Fibroblast of skin of right quadriceps (primary cell): ENCODE measurements around the gene LHPP.
"Not testable (repeated sequence)": the region's sequence is repeated elsewhere in the genome, so short reads cannot be mapped to it uniquely, and the experiment has no call there.

Experiments
- DNase-seq: peaks from one replicate; pipeline ENCODE4 v3.0.0-alpha.2; 2013

The LHPP gene

DNA sequence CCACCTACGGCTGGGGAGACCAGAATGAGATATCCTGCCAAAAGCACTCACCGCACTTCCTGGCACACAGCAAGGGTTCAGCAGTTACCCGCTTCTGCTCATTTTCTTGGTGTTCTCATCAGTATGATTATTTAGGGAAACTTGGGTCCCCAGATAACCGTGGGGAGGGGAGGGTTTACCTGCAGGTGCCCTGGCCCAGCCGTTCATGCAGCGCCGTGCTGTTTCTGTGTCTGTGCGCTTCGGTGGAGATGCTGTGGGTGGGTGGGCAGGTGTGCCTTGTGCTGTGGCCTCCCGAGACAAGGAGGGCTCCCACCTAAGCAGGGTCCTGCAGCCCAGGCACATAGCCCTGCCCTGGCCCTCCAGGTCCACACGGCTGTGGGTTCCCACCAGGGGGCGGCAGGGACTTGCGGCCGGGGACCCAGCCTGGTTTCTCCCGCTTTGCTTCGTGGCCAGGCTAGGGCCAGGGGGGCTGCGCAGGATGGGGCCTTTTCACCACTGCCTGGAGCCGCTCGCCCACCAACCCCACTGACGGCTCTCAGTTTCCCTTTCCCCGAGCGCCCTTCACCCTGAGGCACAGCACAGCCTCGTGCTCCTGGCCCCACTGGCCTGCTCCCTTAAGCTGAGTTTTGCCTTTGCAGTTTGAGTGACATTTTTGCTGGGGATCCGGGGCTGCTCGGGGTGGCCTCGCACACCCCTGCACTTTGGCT lies 78.5 kb downstream of the LHPP start:
- peak; percentile 20 for DNase-seq

- no peak for DNase-seq
These were observed 79.7 kb downstream of the LHPP start for GRCh38 chr10:124541076-124541903.

DNA sequence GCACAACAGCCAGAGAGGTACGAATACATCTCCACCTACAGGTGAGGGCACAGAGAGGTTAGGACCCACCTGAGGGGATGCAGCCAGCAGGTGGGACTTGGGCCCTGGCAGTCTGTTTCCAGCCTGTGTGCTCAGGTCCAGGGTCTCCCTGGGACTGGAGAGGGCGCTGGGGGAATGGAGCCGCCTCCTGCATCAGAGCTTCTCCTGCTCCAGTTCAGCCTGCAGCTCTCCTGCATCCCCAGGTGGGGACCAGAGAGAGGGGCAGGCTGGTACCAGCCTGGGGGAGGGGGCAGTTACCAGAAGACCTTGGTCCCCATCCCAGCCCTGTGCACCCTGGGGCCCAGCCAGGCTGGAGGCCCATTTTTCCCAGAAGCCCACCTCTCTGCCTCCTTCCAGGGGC lies 80.7 kb downstream of the LHPP start:
- no peak for DNase-seq

DNA sequence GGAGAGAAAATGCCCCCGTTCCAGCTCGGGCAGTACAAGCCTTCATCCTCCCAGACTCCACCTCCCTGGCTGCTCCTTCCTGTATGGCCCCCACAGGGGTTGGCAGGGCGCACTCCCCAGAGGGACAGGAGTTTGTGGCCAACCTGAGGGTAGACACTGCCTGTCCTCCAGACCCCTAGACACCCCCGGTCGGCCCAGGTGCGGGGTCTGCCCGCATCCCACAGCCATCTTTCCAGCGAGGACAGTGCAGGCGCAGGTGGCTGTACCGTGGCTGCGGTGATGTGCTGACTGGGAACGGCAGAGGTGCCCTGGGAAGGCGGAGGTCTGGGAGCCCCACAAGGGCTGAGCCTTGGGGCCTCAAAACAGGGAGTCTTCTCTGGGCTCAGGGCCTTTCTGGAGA lies 81.5 kb downstream of the LHPP start:
- DNase-seq: no peak

DNA sequence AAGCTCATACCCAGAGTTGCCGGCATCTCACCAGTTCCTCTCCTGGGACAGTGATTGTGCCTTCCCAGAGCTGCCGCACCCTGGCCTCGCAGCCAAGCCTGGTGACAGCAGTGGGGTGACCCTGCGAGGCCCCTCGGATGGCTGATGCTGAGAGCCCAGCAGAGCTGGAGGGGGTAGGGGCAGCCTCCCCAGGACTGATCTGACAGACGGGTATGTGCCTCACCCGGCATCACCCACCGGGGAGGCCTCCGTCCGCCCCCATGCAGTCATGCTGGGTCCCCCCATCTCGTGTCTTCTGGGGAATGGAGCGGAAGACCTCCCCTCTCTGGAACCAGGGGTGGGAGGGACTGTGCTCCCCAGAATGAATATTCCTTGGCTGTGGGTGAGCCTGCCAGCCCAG lies 82.3 kb downstream of the LHPP start:
- no peak for DNase-seq

DNA sequence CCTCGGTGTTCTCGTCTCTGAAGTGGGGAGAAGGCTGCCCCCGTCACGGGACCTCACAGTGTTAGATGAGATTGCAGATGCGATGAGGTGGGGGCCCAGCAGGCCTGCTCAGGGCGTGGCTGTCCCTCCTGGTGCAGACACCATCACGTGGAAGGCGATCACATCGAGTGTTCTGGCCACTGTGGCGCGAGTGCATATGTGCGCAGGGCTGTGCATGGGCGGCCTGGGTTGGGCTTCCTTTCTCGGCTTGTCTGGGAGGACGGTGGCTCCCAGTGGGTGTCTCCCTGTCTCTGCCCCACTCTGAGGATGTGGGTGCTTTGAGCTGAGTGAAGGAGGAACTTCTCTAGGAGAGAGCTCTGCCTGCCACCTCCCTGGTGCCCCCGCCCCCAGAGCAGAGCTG lies 83.1 kb downstream of the LHPP start:
- DNase-seq: no peak

DNA sequence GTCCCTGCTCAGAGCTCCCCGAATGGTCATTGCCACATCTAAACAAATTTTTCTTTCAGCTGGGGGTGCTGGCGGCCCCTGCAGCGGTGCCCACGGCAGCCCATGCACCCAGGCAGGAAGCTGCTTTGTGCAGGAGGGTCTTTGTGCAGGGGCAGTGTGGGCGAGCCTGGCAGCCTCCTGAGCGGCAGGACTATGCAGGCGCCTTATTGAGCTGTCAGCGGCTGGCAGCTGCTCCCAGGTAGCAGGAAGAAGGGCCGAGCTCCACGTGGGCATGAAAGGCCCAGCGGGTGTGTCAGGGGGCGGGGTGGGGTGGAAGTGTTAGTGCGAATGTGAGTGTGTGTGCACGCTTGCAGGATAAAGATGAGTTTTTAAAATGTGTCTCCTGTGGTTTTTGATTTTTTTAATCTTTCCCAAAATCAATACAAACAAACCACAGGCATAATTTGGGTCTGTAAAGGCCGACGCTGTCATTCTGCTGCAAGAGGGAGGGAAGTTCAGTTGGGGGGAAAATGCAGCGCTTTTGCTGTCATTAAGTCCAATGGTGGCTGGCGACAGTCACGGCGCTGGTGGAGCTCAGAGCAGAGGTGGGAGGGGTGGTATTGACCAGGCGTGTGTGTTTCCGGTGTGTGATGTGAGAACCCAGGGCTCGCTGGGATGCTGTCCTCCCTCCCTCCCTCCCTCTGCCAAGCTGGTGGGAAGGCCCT lies 83.9 kb downstream of the LHPP start:
- no peak for DNase-seq

- DNase-seq: no peak
These were observed 84.4 kb downstream of the LHPP start for GRCh38 chr10:124546055-124546369.

DNA sequence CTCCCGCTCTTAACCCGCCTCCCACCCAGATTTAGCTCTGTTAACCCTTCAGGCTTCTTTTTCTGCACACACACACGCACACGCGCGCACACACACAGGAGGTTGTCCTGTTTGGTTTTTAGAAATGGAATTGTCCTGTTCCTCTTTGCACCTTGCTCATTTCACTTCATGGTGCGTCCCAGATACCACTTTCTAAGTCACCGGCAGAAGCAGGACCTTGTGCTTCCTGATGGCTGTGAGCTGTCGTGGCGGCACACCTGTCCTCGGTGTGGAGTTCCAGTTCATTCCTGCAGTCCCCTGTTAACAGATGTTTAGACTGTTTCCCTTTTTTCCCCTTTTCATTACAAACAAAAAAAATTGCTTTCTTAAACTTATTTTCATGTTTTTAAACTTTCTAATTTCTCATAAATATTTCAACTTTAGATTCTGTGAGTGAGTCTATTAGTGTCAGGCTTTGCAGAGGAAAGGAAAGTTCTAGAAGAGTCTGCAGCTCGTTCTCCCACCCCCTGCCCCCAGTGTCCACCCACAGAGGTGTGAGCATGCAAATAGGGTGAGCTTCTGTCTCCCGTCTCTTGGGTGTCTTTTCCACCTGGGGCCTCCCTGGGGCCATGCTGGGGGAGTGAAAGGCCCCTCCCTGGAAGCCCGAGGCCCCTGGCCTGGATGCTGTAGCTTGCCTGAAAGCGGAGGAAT lies 85.5 kb downstream of the LHPP start:
- no peak for DNase-seq

DNA sequence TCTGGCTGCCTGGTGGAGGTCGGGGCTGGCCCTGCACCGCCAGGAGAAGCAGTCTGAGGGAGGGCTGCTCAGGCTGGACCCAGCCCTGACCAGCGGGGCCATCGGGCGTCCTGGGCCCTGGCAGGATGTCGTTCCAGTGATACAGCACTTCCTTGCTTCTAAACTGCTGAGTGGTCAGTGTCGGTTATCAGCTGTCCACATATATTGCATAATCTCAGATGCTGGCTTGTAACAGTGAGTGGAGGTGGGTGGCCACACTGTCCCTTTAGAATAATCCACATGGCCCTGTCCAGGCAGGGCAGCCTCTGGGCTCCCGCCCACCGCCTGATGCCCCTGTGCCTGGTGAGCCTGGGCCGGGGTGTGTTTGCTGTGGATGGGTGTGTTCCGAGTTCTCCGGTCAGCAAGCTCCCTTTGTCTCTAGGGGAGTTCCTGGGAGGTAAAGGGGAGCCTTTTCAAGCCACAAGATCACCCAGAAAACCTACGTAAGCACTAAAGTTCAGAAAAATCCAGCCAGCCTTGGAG lies 86.1 kb downstream of the LHPP start:
- no peak for DNase-seq

- not testable (repeated sequence) for DNase-seq
These were observed 87.5 kb downstream of the LHPP start for GRCh38 chr10:124549171-124549570.

- no peak for DNase-seq
These were observed 88.8 kb downstream of the LHPP start for GRCh38 chr10:124550293-124551034.

- no peak for DNase-seq
These were observed 89.5 kb downstream of the LHPP start for GRCh38 chr10:124551097-124551496.

GRCh38 chr10:124551755-124552154 lies 90.1 kb downstream of the LHPP start:
- no peak for DNase-seq

DNA sequence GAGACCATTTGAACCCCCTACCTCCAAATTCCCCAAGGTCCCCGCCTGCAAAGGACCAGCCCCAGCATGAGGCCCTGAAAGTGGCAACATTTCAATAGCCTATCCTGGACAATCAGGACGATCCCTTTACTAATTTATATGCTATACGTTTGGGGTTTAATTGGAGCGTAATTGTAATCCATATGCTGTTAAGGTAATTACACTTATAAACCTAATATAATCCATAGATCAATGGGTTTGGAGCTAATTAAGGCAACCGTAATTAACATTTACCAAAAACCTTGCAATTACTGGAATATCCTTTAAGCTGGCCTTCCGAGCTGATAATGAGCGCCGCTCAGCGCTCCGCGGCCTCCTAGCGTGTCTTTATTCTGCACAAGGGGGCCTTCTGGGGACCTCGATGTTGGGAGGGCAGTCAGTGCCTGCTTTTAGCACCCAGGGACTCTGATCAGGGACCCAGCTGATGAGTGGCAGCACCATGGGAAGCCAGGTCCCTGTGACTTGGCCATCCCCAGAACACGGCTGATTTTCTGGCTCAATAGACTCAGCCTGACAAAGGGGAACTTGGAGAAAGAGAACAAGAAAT lies 91.2 kb downstream of the LHPP start:
- no peak for DNase-seq

DNA sequence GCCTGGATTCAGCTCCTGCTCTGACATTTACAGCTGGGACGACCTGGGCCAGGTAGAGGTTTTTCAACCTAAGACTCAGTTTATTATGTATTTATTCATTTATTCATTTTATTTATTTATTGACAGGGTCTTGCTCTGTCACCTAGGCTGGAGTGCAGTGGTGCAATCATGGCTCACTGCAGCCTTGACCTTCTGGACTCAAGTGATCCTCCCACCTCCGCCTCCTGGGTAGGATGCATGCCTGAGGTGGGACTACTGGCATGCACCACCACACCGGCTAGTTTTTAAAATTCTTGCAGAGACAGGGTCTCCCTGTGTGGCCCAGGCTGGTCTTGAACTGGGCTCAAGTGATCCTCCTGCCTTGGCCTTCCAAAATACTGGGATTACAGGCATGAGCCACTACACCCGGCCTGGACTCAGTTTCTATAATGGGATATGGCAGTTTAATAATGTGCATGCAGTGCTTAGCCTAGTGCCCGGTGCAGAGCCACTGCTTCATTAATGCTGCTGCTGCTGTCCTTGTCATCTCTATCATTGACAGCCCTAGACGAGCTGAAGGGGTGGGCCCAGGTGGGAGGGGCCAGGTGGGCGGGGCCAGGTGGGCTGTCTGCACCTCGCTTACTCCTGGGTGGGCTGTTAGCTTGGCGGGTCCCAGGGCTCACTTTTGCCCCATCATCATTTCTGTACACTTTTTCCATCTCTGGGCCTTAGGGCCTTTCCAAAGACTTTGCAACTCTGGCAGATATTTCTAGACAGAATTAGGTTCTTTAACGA lies 92.6 kb downstream of the LHPP start:
- DNase-seq: no peak

DNA sequence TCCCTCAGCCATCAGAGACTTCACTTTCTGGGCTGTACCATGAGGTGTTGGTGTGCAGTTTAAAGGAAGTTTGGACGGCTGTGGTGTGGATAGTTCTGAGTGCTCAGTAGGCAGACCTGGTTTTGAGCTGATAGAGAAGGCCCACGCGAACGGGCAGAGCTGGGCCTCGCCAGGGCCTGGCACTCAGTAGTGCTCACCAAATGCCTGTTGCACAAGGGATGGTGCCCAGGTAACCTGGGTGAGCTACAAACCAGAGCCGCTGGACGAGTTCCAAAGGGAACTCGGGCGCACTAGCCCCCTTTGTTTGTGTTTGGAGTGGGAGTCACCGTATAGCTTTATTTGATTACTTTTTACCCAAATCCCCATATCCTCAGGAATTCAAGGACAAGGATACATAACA lies 95.5 kb downstream of the LHPP start:
- DNase-seq: no peak

DNA sequence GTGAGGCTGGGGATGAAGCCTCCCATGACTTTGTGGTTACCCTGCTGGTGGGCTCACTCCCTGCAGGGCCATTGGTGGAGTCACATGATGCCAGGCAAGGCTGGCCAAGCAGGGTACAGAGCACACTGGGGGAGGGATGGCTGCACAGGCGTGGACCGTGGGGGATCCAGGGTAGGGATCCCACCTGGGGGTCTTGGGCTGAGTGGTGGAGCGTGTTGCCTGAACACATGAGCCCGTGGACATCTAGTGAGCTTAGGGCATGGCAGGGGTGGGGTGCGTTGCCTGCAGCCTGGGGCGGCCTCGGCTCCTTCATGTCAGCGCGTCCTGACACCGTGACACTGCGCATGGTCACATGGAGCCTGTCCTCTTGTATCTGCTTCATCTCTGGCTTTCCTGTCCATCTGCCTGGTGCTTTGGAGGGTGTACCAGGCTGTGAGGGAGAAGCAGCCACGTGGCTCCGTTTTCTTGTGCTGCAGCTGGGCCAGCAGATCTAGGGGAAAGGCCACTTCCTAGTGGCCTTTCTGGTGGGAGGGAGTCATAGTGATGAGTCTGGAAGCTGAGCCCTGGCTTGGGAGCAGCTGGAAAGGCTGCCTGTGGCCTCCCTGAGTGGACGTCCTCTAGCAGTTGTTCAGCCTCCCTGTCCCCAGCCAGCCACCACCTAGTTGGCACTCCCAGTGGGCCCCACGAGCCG lies 96.2 kb downstream of the LHPP start:
- no peak for DNase-seq

GRCh38 chr10:124558339-124559321 lies 97.0 kb downstream of the LHPP start:
- no peak for DNase-seq
